GM21529 (cell line): ENCODE data around the gene DEFB125.

Experiments used
- ATAC-seq: cut with Tn5 transposase; IDR thresholded peaks from one replicate; pipeline ENCODE4 v1.9.1; 2021; ENCODE audit not compliant: unreplicated experiment

The DEFB125 gene

DNA sequence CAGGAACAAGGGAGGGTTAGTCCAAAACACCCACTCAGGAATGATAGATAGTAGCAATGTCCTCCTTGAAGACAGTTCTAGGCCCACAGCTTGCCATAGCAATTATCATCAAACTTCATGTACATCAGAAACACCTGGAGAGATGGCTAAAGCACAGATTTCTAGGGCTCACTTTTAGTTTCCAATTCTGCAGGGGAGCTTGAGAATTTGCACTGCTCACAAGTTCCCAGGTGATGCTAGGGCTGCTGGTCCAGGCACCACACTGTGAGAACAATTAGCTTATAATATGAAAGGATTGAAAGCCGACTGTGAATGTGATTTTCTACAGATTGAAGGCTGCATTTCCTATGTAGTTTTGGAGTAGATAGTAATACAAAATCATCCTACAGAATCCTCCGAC, 58.4 kb downstream of the DEFB125 start:
- no peak for ATAC-seq
